CD4-positive, CD25-positive, alpha-beta regulatory T cell (primary cell): ENCODE data around the gene DENND1A. TPM values are rescaled to one million over a fixed set of nuclear protein-coding genes. Genes with fewer than 3 reads are reported as not detected.

Source experiments
- ATAC-seq, 2 donors: fragments of 150-1000 bp; cut with Tn5 transposase; one replicate each; pipeline ENCODE4 v1.10.0; 2021; ENCODE audit warnings: low read depth in 2 of 2, moderate number of reproducible peaks in 2 of 2, moderate library complexity in 1 of 2
- DNase-seq, 3 donors: peaks; one replicate each; pipeline versions ENCODE4 v3.0.0 to v3.0.0-alpha.2; 2012 to 2022; ENCODE audit warnings: mixed read lengths in 1 of 3
- H3K27ac ChIP-seq: one replicate; pipeline ENCODE4 v1.7.0; 2013; ENCODE audit warnings: mild to moderate bottlenecking, low read length; ENCODE audit not compliant: insufficient read depth, poor library complexity, severe bottlenecking
- H3K27me3 ChIP-seq: one replicate; pipeline ENCODE4 v1.7.0; 2013; ENCODE audit warnings: low read length; ENCODE audit not compliant: control insufficient read depth, insufficient read depth
- H3K36me3 ChIP-seq: one replicate; pipeline ENCODE4 v1.7.0; 2013; ENCODE audit warnings: mild to moderate bottlenecking, low read length, moderate library complexity; ENCODE audit not compliant: control insufficient read depth, insufficient read depth
- H3K4me1 ChIP-seq: 2 replicates; pipeline ENCODE4 v1.7.0; 2013; ENCODE audit warnings: mild to moderate bottlenecking, low read length; ENCODE audit not compliant: insufficient read depth, control insufficient read depth, poor library complexity, severe bottlenecking
- H3K4me3 ChIP-seq: one replicate; pipeline ENCODE4 v1.7.0; 2013; ENCODE audit warnings: low read depth, mild to moderate bottlenecking, low read length, moderate library complexity
- H3K9me3 ChIP-seq, 2 experiments: 1 replicate in 1 of 2; 2 replicates in 1 of 2; pipeline ENCODE4 v1.7.0; 2013; ENCODE audit warnings: low read length in 2 of 2, mild to moderate bottlenecking in 1 of 2, moderate library complexity in 1 of 2; ENCODE audit not compliant: control insufficient read depth in 2 of 2
- H3K27ac Mint-ChIP-seq, 3 donors: one replicate each; pipeline ENCODE4 v1.8.0; 2020 to 2022; ENCODE audit warnings: mild to moderate bottlenecking in 3 of 3, mixed read lengths in 3 of 3, moderate library complexity in 2 of 3
- H3K27me3 Mint-ChIP-seq: one replicate; pipeline ENCODE4 v1.8.0; 2022; ENCODE audit warnings: mild to moderate bottlenecking, mixed read lengths
- H3K36me3 Mint-ChIP-seq: one replicate; pipeline ENCODE4 v1.8.0; 2020; ENCODE audit warnings: mixed read lengths
- H3K4me1 Mint-ChIP-seq, 4 donors: one replicate each; pipeline ENCODE4 v1.8.0; 2020 to 2022; ENCODE audit warnings: mixed read lengths in 4 of 4, mild to moderate bottlenecking in 1 of 4
- H3K4me3 Mint-ChIP-seq, 4 donors: one replicate each; pipeline ENCODE4 v1.8.0; 2020 to 2022; ENCODE audit warnings: mild to moderate bottlenecking in 4 of 4, mixed read lengths in 4 of 4, moderate library complexity in 3 of 4
- H3K9me3 Mint-ChIP-seq, 7 donors: one replicate each; pipeline ENCODE4 v1.8.0; 2020 to 2022; ENCODE audit warnings: mixed read lengths in 7 of 7, mild to moderate bottlenecking in 3 of 7, moderate library complexity in 2 of 7
- polyA plus RNA-seq, 4 donors: library from polyadenylated mRNA; unstranded; fragments of 300-500 nt; fragmentation: Illumina TruSeq; gene quantifications; one replicate each; pipeline ENCODE4 v1.2.3, GENCODE V29; 2021
- total RNA-seq: library from RNA; stranded (reverse); gene quantifications from one replicate; pipeline ENCODE4 v1.2.3, GENCODE V29; 2022

DENND1A gene
- total and polyA plus RNA-seq, 5 donors from 2014 or later = 3.5 to 21.8 (median 4.7) TPM

DNA sequence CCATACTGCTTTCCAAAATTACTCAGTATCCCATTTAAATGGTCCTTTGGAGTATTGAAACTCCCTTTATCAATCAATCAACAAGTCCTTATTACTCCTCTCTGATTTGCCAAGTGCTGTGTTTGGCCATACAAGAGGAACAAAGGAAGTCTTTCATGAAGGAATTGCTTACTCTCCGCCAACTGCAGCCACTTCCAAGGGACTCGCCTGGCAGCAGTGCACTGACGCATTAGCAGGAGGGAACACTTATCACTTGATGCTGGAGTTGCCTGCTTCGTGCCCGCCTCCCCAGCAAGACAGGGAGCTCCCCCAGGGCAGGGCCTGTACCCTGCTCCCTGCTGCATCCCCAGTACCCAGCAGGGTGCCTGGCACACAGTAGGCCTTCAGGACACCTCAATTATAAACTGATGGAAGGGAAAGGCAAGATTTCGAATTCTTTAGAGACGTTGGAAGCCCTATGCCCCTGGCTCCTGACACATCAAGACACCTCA, 476.1 kb downstream of the DENND1A start:
- no peaks in the 10 kb centered on the region for H3K36me3 ChIP-seq
- no peaks in the 10 kb centered on the region for H3K27me3 Mint-ChIP-seq
- H3K9me3 Mint-ChIP-seq = no peaks in the 10 kb centered on the region
- no peaks in the 10 kb centered on the region for H3K4me1 ChIP-seq
- no peak overlapping the region for H3K4me3 Mint-ChIP-seq
- no peak overlapping the region for H3K4me3 ChIP-seq
- no peak overlapping the region for H3K27ac Mint-ChIP-seq
- peaks cover 46% of the 10 kb centered on the region for H3K36me3 Mint-ChIP-seq
- DNase-seq = no peak
- H3K9me3 ChIP-seq = no peaks in the 10 kb centered on the region
- no peak for ATAC-seq
- peaks cover 0 to 5% (median 0%) of the 10 kb centered on the region in 4 donors for H3K4me1 Mint-ChIP-seq
- no peak overlapping the region for H3K27ac ChIP-seq
- no peaks in the 10 kb centered on the region for H3K27me3 ChIP-seq

DNA sequence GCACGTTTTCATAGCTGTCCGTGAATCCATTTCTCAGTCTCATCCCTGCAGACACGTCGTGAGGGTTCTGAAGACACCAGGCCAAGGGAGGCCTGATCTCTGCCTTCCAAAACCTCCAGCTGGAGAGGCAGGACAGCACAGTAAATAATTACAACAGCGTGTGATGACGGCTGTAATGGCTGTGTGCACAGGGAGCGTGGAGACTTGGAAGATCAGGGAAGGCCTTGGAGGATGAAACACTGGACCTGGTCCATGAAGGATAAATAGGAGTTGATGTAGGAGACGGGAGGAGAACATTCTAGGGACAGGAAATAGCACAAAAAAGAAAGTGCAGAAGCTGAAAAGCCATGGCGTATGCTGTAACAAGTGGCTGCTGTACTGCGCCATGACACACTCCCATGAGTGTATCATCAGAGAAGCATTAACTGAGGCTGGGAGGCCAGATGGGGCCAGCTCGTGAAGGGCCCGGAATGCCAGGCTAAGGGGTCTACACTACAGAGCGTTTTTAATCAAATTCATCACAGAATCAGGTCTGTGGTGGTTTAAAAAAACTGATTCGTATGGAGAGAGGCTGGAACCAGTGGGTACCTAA, 476.8 kb downstream of the DENND1A start:
- Histone ChIP-seq H3K36me3 (no peaks in the 10 kb centered on the region), H3K27ac (no peak overlapping the region), H3K4me3 (no peak overlapping the region), H3K27me3 (no peaks in the 10 kb centered on the region), H3K4me1 (no peaks in the 10 kb centered on the region), H3K9me3 (no peaks in the 10 kb centered on the region)
- Mint-ChIP-seq H3K36me3 (peaks cover 48% of the 10 kb centered on the region), H3K4me1 (peaks cover 0 to 5% (median 0%) of the 10 kb centered on the region in 4 donors), H3K27ac (peak overlapping the region in 1 of 3 donors; percentile 50), H3K4me3 (no peak overlapping the region), H3K27me3 (no peaks in the 10 kb centered on the region), H3K9me3 (no peaks in the 10 kb centered on the region)
- ATAC-seq = no peak
- no peak for DNase-seq

DNA sequence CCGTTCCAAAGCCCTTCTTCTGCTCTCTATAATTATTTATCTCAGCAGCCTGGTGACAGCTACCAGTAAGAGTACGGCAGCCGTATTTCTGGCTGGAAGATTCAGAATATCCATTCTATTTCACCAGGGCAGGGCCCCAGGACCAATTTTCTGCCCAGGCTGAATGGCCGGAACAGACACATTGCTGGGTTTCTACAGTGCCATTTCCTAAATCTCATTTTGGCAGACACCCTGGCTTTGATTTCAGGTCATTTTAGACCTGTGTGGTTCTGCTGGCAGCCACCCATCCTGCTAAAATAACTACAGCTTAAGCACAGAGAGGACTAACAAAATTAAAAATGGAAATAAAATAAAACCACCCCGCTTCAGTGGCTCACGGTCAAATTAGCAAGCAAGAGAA, 478.9 kb downstream of the DENND1A start:
- Mint-ChIP-seq H3K27me3 (no peaks in the 10 kb centered on the region), H3K4me3 (no peak overlapping the region), H3K27ac (no peak overlapping the region), H3K36me3 (peaks cover 60% of the 10 kb centered on the region), H3K4me1 (peaks cover 0 to 5% (median 0%) of the 10 kb centered on the region in 4 donors), H3K9me3 (no peaks in the 10 kb centered on the region)
- Histone ChIP-seq H3K36me3 (no peaks in the 10 kb centered on the region), H3K27ac (no peak overlapping the region), H3K4me3 (no peak overlapping the region), H3K9me3 (no peaks in the 10 kb centered on the region), H3K27me3 (no peaks in the 10 kb centered on the region), H3K4me1 (no peaks in the 10 kb centered on the region)
- no peak for DNase-seq
- ATAC-seq = no peak

DNA sequence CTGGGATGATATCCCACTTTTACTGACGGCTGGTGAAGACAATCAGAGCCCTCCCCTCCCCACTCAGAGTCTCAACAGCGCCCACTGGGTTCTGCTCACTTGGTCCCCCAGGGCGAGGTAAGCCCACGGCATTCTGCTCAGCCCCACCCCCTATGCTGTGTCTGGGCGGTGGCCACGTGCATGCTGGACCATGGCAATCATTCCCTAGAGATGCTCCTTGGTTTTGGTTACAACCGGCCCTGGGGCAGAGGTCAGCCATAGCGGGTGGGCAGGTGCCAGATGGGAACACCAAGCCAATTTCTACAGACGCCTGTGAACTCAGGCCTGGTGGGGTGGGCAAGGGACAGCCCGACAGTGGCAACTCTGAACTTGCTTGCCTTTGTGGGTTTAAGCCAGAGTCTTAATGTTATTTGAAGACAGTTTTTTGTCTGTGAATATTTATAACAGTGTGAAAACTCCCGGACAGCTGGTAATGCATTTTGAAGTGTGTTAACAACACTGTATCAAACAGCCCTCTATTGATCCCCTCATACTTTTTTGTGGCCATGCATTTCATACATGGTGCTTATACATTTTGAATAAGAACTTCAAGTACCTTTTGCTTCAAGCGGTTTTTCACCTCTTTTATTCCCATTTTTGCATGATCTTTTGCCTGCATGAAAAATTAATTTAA, 479.7 kb downstream of the DENND1A start:
- Histone ChIP-seq H3K4me1 (no peaks in the 10 kb centered on the region), H3K9me3 (no peaks in the 10 kb centered on the region), H3K27ac (no peak overlapping the region), H3K4me3 (no peak overlapping the region), H3K27me3 (no peaks in the 10 kb centered on the region), H3K36me3 (no peaks in the 10 kb centered on the region)
- Mint-ChIP-seq H3K4me3 (no peak overlapping the region), H3K27ac (no peak overlapping the region), H3K4me1 (peaks cover 0 to 5% (median under 1%) of the 10 kb centered on the region in 4 donors), H3K27me3 (no peaks in the 10 kb centered on the region), H3K9me3 (no peaks in the 10 kb centered on the region), H3K36me3 (peaks cover 60% of the 10 kb centered on the region)
- ATAC-seq = no peak
- DNase-seq = no peak

DNA sequence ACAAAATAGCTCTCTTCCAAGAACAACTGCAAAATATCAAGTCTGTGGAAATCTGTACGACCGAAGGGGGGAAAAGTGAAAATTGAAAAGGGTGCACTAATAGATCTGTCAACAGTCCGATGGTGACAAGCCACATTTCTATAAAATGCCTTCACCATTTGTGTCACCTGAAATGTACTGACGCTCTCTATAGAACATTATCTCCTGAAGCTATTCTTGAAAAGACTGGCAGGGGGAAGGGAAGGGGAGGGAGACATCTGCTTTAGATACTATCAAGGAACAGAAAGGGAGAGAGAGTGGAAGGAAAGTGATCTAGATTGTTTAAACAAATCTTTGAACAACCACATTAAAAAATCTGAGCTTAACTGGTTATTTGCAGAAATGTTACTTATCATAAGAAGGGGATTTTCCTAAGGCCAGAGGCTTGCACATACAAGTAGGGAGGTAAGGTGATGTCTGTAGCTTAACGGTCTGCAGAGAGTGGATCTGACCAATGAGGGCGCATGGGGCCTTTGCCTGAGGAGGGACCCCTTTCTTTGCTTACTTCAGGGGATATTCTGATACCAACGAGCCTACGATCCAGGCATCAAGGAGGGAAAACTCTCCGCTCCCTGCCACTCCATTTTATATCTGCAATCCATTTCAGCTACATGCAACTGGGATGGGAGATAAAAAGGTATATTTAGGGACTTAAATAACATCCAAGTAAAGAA, 481.8 kb downstream of the DENND1A start:
- H3K4me3 ChIP-seq = no peak overlapping the region
- no peaks in the 10 kb centered on the region for H3K36me3 ChIP-seq
- H3K4me3 Mint-ChIP-seq = no peak overlapping the region
- ATAC-seq = no peak
- no peaks in the 10 kb centered on the region for H3K27me3 Mint-ChIP-seq
- no peak for DNase-seq
- H3K27me3 ChIP-seq = no peaks in the 10 kb centered on the region
- H3K9me3 Mint-ChIP-seq = no peaks in the 10 kb centered on the region
- H3K36me3 Mint-ChIP-seq = peaks cover 47% of the 10 kb centered on the region
- H3K27ac ChIP-seq = no peak overlapping the region
- H3K4me1 Mint-ChIP-seq = peaks cover 0 to 5% (median under 1%) of the 10 kb centered on the region in 4 donors
- H3K9me3 ChIP-seq = no peaks in the 10 kb centered on the region
- H3K27ac Mint-ChIP-seq = no peak overlapping the region
- no peaks in the 10 kb centered on the region for H3K4me1 ChIP-seq

DNA sequence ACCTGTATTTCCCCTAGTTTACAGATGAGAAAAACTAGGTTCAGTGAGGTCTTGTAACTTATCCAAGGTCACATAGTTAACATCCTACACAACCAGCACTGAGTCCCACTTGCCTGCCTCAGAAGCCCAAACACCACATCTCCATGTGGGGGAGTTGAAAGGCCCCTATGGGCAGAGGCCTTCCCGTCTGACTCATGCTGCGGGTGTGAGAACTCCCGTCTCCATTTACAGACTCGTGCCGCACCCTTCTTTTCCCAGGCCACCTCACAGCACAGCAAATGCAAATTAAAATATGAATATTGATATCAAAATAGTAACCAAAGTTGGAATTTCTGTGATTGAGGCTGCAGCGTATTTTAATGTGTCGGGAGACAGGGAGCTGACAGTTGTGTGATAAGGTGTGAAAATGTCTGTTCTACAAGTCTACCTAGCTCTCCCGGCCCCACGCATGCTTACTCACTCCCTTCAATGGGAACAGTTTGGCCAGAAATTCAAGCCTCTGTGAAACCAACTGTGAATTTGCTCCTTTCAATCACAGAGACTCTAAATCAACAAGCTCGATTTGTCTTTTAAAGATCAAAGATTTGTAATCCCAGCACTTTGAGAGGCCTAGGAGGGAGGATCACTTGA, 483.8 kb downstream of the DENND1A start:
- ATAC-seq (no peak), DNase-seq (no peak)
- no peaks in the 10 kb centered on the region for H3K9me3 Mint-ChIP-seq

DNA sequence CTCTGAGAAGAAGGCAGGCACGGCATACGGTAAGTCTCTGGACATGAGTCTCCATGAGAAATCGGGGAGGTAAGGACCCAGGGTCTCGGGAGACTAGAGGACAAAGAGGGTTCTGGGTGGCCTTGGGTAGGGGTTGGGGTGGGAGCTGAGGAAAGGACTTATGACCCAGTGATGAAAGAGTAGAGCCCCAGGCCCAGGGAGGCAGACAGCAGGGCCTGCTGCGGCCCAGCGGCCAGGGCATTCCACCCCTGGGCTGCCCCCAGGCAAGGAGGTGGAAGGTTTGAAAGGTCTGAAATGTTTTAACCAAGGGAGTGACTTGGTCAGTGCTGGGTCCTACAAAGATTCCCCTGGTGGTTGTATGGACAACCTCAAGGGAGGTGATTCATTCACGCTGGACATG, 484.8 kb downstream of the DENND1A start:
- Histone ChIP-seq H3K36me3 (no peaks in the 10 kb centered on the region), H3K4me1 (no peaks in the 10 kb centered on the region), H3K27ac (no peak overlapping the region), H3K4me3 (no peak overlapping the region), H3K9me3 (no peaks in the 10 kb centered on the region), H3K27me3 (no peaks in the 10 kb centered on the region)
- DNase-seq (no peak), ATAC-seq (no peak)
- Mint-ChIP-seq H3K36me3 (peaks cover 45% of the 10 kb centered on the region), H3K27ac (no peak overlapping the region), H3K27me3 (no peaks in the 10 kb centered on the region), H3K4me1 (peaks cover 0 to 2% (median 0%) of the 10 kb centered on the region in 4 donors), H3K9me3 (no peaks in the 10 kb centered on the region), H3K4me3 (no peak overlapping the region)

More for the DNA sequence above, 483.8 kb downstream of the DENND1A start:
- Mint-ChIP-seq H3K4me3 (no peak overlapping the region), H3K27me3 (no peaks in the 10 kb centered on the region), H3K36me3 (peaks cover 40% of the 10 kb centered on the region), H3K4me1 (peaks cover 0 to 2% (median 0%) of the 10 kb centered on the region in 4 donors), H3K27ac (peak overlapping the region in 2 of 3 donors; percentile 17 to 27)
- H3K4me3 ChIP-seq = no peak overlapping the region
- no peaks in the 10 kb centered on the region for H3K27me3 ChIP-seq
- H3K9me3 ChIP-seq = no peaks in the 10 kb centered on the region
- H3K4me1 ChIP-seq = no peaks in the 10 kb centered on the region
- H3K36me3 ChIP-seq = no peaks in the 10 kb centered on the region
- H3K27ac ChIP-seq = no peak overlapping the region
